Loucy (cell line): ENCODE data around the gene SPIRE2.
"Not testable (repeated sequence)": the region's sequence is repeated elsewhere in the genome, so short reads cannot be mapped to it uniquely, and the experiment has no call there.

Source experiments
- H2AFZ ChIP-seq: fragments of 200-600 bp; sonication (generic); 2 replicates; pipeline ENCODE4 v1.6.0; 2016; ENCODE audit warnings: antibody characterized with exemption, mild to moderate bottlenecking, low read length, moderate library complexity
- H3F3A ChIP-seq: fragments of 200-600 bp; 2 replicates; pipeline ENCODE4 v1.6.0; 2016; ENCODE audit warnings: antibody characterized with exemption, low read depth, mild to moderate bottlenecking
- H3K27me3 ChIP-seq: fragments of 200-600 bp; sonication (generic); 2 replicates; pipeline ENCODE4 v1.6.1; 2014; ENCODE audit warnings: low read length, mild to moderate bottlenecking; ENCODE audit not compliant: insufficient read depth, poor library complexity, severe bottlenecking
- H3K36me3 ChIP-seq: fragments of 200-600 bp; sonication (generic); 2 replicates; pipeline ENCODE4 v1.6.1; 2016; ENCODE audit warnings: low read length; ENCODE audit not compliant: insufficient read depth
- H3K4me1 ChIP-seq: fragments of 200-600 bp; sonication (generic); 2 replicates; pipeline ENCODE4 v1.5.1; 2014; ENCODE audit warnings: low read length, mild to moderate bottlenecking; ENCODE audit not compliant: insufficient read depth, poor library complexity, severe bottlenecking
- H3K4me2 ChIP-seq: fragments of 200-600 bp; sonication (generic); 2 replicates; pipeline ENCODE4 v1.6.0; 2014; ENCODE audit warnings: antibody characterized with exemption, low read length, low read depth, mild to moderate bottlenecking; ENCODE audit not compliant: poor library complexity, severe bottlenecking
- H3K4me3 ChIP-seq: fragments of 200-600 bp; sonication (generic); 2 replicates; pipeline ENCODE4 v1.5.1; 2014; ENCODE audit warnings: low read length, mild to moderate bottlenecking, mixed read lengths; ENCODE audit not compliant: poor library complexity, severe bottlenecking
- H3K79me2 ChIP-seq: fragments of 200-600 bp; sonication (generic); 2 replicates; pipeline ENCODE4 v1.6.1; 2014; ENCODE audit warnings: low read length; ENCODE audit not compliant: insufficient read depth
- H3K9ac ChIP-seq: fragments of 200-600 bp; sonication (generic); 2 replicates; pipeline ENCODE4 v1.6.0; 2014; ENCODE audit warnings: mild to moderate bottlenecking, low read depth, low read length, moderate library complexity; ENCODE audit not compliant: poor library complexity, severe bottlenecking
- H3K9me2 ChIP-seq: fragments of 200-600 bp; sonication (generic); replicated peaks from 2 replicates; pipeline ENCODE4 v1.6.1; 2016; ENCODE audit warnings: low read depth, low read length, mixed read lengths
- H3K9me3 ChIP-seq: fragments of 200-600 bp; sonication (generic); 2 replicates; pipeline ENCODE4 v1.6.1; 2014; ENCODE audit warnings: mild to moderate bottlenecking, antibody characterized with exemption, low read length, low read depth; ENCODE audit not compliant: insufficient read depth
- H4K20me1 ChIP-seq: fragments of 200-600 bp; sonication (generic); 2 replicates; pipeline ENCODE4 v1.6.0; 2014; ENCODE audit warnings: antibody characterized with exemption, low read length, mild to moderate bottlenecking; ENCODE audit not compliant: insufficient read depth, poor library complexity, severe bottlenecking
- CTCF ChIP-seq: fragments of 200-600 bp; sonication (generic); conservative IDR thresholded peaks from 2 replicates; pipeline ENCODE4 v1.5.1; 2014; ENCODE audit warnings: mild to moderate bottlenecking, antibody characterized with exemption, low read length
- EZH2phosphoT487 ChIP-seq: fragments of 200-600 bp; IDR thresholded peaks from 2 replicates; pipeline ENCODE4 v1.6.1; 2018; ENCODE audit warnings: antibody characterized with exemption, mild to moderate bottlenecking, moderate library complexity, borderline replicate concordance

The SPIRE2 gene

GRCh38 chr16:89808475-89808874 lies 19.8 kb upstream of the SPIRE2 start:
- H4K20me1 ChIP-seq: no peaks in the 10 kb centered on the region
- H3K36me3 ChIP-seq: peaks cover 12% of the 10 kb centered on the region; the same call in 1 of the 2 replicates
- TF ChIP-seq EZH2phosphoT487 (no peak), CTCF (no peak)

GRCh38 chr16:89811321-89811720 lies 17.0 kb upstream of the SPIRE2 start:
- H3K4me1 ChIP-seq: peaks cover 3% of the 10 kb centered on the region
- H4K20me1 ChIP-seq: no peaks in the 10 kb centered on the region
- no peaks in the 10 kb centered on the region for H3K9me2 ChIP-seq
- H3K27me3 ChIP-seq: no peaks in the 10 kb centered on the region
- no peaks in the 10 kb centered on the region for H3K9me3 ChIP-seq
- no peaks in the 10 kb centered on the region for H3F3A ChIP-seq
- H3K4me3 ChIP-seq: no peak overlapping the region
- H3K36me3 ChIP-seq: peaks cover 12% of the 10 kb centered on the region; the same call in 1 of the 2 replicates
- TF ChIP-seq CTCF (no peak), EZH2phosphoT487 (no peak)
- peaks cover 29% of the 10 kb centered on the region for H3K79me2 ChIP-seq
- H2AFZ ChIP-seq: no peak overlapping the region
- H3K9ac ChIP-seq: no peak overlapping the region
- H3K4me2 ChIP-seq: peak overlapping the region; percentile 31

More at GRCh38 chr16:89808475-89808874, 19.8 kb upstream of the SPIRE2 start:
- H3K79me2 ChIP-seq: peaks cover 3% of the 10 kb centered on the region; the same call in 1 of the 2 replicates
- H3K9me2 ChIP-seq: no peaks in the 10 kb centered on the region
- no peak overlapping the region for H3K9ac ChIP-seq
- H2AFZ ChIP-seq: no peak overlapping the region
- peaks cover 3% of the 10 kb centered on the region for H3K4me1 ChIP-seq
- no peaks in the 10 kb centered on the region for H3F3A ChIP-seq
- H3K27me3 ChIP-seq: no peaks in the 10 kb centered on the region
- H3K9me3 ChIP-seq: no peaks in the 10 kb centered on the region
- no peak overlapping the region for H3K4me3 ChIP-seq
- H3K4me2 ChIP-seq: no peak overlapping the region

- H2AFZ ChIP-seq: no peak overlapping the region
- peak overlapping the region; percentile 74 for H3K4me2 ChIP-seq
- TF ChIP-seq CTCF (no peak), EZH2phosphoT487 (no peak)
- H3K79me2 ChIP-seq: peaks cover 29% of the 10 kb centered on the region
- H3K9ac ChIP-seq: peak overlapping the region; percentile 80
- peak overlapping the region; percentile 86 for H3K4me3 ChIP-seq
- no peaks in the 10 kb centered on the region for H3K27me3 ChIP-seq
- no peaks in the 10 kb centered on the region for H3F3A ChIP-seq
- H3K4me1 ChIP-seq: peaks cover 2% of the 10 kb centered on the region
- H4K20me1 ChIP-seq: no peaks in the 10 kb centered on the region
- no peaks in the 10 kb centered on the region for H3K9me2 ChIP-seq
- peaks cover 2% of the 10 kb centered on the region; the same call in 1 of the 2 replicates for H3K36me3 ChIP-seq
- no peaks in the 10 kb centered on the region for H3K9me3 ChIP-seq
Measured at GRCh38 chr16:89815639-89816348, 12.5 kb upstream of the SPIRE2 start.

- not testable (repeated sequence) for H3K27me3 ChIP-seq, H3K9ac ChIP-seq, H3K4me1 ChIP-seq, H3K36me3 ChIP-seq, H3F3A ChIP-seq, H3K9me2 ChIP-seq, H3K4me2 ChIP-seq, H2AFZ ChIP-seq, H3K9me3 ChIP-seq, H4K20me1 ChIP-seq, H3K4me3 ChIP-seq
- peaks cover 22% of the 10 kb centered on the region for H3K79me2 ChIP-seq
Measured at GRCh38 chr16:89818851-89819403, 9.3 kb upstream of the SPIRE2 start.

- H3F3A ChIP-seq, H3K9me2 ChIP-seq, H2AFZ ChIP-seq, H3K36me3 ChIP-seq, H3K9me3 ChIP-seq, H3K4me1 ChIP-seq, H3K9ac ChIP-seq, H3K4me3 ChIP-seq, H3K27me3 ChIP-seq, H4K20me1 ChIP-seq, H3K4me2 ChIP-seq: not testable (repeated sequence)
- H3K79me2 ChIP-seq: peaks cover 17% of the 10 kb centered on the region
Measured at GRCh38 chr16:89819448-89819847, 8.8 kb upstream of the SPIRE2 start.
